ENCODE results near the gene ZC3H7A. TPM values are rescaled to one million over a fixed set of nuclear protein-coding genes. Genes with fewer than 3 reads are reported as not detected.

Gene ZC3H7A
- 10 to 100 TPM; 23.4 to 69.6 (median 40.0) TPM for total RNA-seq
- polyA plus RNA-seq: 10 to 100 TPM; 11.7 to 30.7 (median 19.7) TPM
- long read RNA-seq, donor 1, transcript ZC3H7A-201 (23 exons, 3,825 nt): major isoform, 17 of 39 reads
- long read RNA-seq, donor 1, partial matches to known transcripts: 9 of 39 reads
- long read RNA-seq, donor 1, other reads (novel, unspliced or antisense): 12 of 39 reads
- long read RNA-seq, donor 2, transcript ZC3H7A-201 (23 exons, 3,825 nt): major isoform, 32 of 65 reads
- long read RNA-seq, donor 2, partial matches to known transcripts: 13 of 65 reads
- long read RNA-seq, donor 2, other reads (novel, unspliced or antisense): 19 of 65 reads

DNA sequence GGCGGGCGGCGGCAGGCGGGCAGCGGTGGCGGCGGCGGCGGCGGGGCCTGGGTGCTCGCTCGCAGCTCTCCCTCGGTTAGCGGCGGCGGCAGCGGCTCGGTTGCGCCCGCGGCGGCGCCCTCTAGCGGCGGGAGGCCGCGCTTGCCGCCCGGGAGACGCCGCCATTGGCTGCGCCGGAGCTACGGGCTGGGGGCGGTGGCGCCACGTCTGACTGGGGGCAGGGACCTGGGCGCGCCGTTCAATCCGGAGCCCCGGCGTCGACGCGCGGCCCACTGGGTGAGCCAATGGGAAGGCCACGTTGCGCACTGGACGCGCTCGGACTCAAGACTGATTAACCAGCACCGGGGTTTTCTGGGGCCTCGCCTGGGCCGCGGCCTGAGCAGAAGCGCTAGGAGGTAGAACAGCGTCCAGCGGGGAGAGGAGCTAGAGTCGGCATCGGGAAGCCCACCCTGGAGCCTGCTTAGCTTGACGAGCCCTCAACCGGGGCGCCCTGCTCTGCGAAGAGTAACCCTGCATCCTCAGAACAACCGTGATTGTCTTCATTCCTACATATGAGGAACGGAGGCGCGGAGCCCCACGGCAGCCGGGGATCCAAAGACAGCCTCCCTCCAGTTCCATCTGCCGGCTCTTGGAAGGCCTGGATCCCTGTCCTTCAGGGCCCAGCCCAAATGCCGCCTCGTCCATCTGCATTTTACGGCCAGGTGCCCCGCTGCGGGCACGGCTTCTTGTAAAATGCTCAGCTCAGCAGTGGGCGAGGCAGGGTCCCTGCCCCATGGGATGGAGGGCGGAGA, at the start of gene ZC3H7A:
Gene ZC3H7A (minus strand): TSS at position 93 of the 791 bp plus-strand sequence. CDS start 14,904 bp downstream, outside the sequence.
- no peaks in the 10 kb centered on the region for H3K9me3 ChIP-seq
- H3K27me3 ChIP-seq (ENCODE audit: insufficient read depth in 3 of 3, low read length in 2 of 3): no peaks in the 10 kb centered on the region
- TF ChIP-seq, protein P1, sequence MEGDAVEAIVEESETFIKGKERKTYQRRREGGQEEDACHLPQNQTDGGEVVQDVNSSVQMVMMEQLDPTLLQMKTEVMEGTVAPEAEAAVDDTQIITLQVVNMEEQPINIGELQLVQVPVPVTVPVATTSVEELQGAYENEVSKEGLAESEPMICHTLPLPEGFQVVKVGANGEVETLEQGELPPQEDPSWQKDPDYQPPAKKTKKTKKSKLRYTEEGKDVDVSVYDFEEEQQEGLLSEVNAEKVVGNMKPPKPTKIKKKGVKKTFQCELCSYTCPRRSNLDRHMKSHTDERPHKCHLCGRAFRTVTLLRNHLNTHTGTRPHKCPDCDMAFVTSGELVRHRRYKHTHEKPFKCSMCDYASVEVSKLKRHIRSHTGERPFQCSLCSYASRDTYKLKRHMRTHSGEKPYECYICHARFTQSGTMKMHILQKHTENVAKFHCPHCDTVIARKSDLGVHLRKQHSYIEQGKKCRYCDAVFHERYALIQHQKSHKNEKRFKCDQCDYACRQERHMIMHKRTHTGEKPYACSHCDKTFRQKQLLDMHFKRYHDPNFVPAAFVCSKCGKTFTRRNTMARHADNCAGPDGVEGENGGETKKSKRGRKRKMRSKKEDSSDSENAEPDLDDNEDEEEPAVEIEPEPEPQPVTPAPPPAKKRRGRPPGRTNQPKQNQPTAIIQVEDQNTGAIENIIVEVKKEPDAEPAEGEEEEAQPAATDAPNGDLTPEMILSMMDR (IDR thresholded peaks at IDR 0.05): peak; percentile 95
- H3K27ac ChIP-seq: peak within 1 kb of the TSS; percentile 98
- intact Hi-C loops (cut with DNase I): loop anchor here in 1 of 2 donors (5.0 kb wide), 3 partner anchors 40 to 120 kb away; partner anchors contain the start of gene RSL1D1
- WGBS, 3 donors: 0% methylated on average over 40 to 80 of the region's 80 CpGs
- H3K4me1 ChIP-seq: peaks cover 53% of the 10 kb centered on the region
- DNase-seq: peak; percentile 97 to 99
- peak within 1 kb of the TSS; percentile 99 for H3K4me3 ChIP-seq
- ATAC-seq: peak; percentile 90 to 94 (median 92)
- H3K36me3 ChIP-seq (ENCODE audit: insufficient read depth in 1 of 2, low read depth in 1 of 2): peaks cover 0 to 14% of the 10 kb centered on the region in 2 donors

GRCh38 chr16:11844499-11844898, 47.4 kb upstream of the ZC3H7A start:
- 80 to 91% (median 85%) methylated on average over 4 of the region's 4 CpGs for WGBS, 3 donors
- Histone ChIP-seq H3K27me3 (ENCODE audit: insufficient read depth in 3 of 3, low read length in 2 of 3) (no peaks in the 10 kb centered on the region), H3K36me3 (ENCODE audit: insufficient read depth in 1 of 2, low read depth in 1 of 2) (peaks cover 23 to 100% of the 10 kb centered on the region in 2 donors), H3K27ac (no peak overlapping the region), H3K4me1 (peaks cover 7% of the 10 kb centered on the region), H3K4me3 (no peak overlapping the region), H3K9me3 (no peaks in the 10 kb centered on the region)
- ATAC-seq (no peak), DNase-seq (no peak)
- intact Hi-C loops (cut with DNase I): loop anchor here in 1 of 2 donors (10.0 kb wide), 1 partner anchor 80 kb away; no protein-coding TSS in a partner anchor
- TF ChIP-seq, protein P1 (IDR thresholded peaks at IDR 0.05): no peak

GRCh38 chr16:11843861-11844260, 46.8 kb upstream of the ZC3H7A start:
- intact Hi-C loops (cut with DNase I): loop anchor here in 1 of 2 donors (10.0 kb wide), 1 partner anchor 79 kb away; no protein-coding TSS in a partner anchor
- no peak overlapping the region for H3K27ac ChIP-seq
- H3K27me3 ChIP-seq (ENCODE audit: insufficient read depth in 3 of 3, low read length in 2 of 3): no peaks in the 10 kb centered on the region
- WGBS, 3 donors: 62 to 87% (median 62%) methylated on average over 5 of the region's 5 CpGs
- H3K4me1 ChIP-seq: peaks cover under 1% of the 10 kb centered on the region
- TF ChIP-seq, protein P1 (IDR thresholded peaks at IDR 0.05): no peak
- H3K36me3 ChIP-seq (ENCODE audit: insufficient read depth in 1 of 2, low read depth in 1 of 2): peaks cover 23 to 100% of the 10 kb centered on the region in 2 donors
- ATAC-seq (no peak), DNase-seq (no peak)
- no peaks in the 10 kb centered on the region for H3K9me3 ChIP-seq
- H3K4me3 ChIP-seq: no peak overlapping the region

DNA sequence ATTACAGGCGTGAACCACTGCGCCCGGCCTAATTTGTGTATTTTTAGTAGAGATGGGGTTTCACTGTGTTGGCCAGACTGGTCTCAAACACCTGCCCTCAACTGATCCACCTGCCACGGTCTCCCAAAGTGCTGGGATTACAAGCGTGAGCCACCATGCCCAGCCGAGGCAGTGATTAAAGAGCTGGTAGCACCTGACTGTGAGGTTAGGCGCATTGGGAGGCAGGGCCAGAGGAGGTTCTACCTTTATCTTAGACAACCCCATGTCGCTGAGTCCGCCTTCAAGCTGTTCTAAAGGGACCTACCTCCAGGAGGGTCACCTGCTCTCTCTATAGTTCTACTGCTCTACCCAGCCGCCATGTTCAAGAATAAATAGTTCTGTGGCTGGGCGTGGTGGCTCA, 46.1 kb upstream of the ZC3H7A start:
- H3K36me3 ChIP-seq (ENCODE audit: insufficient read depth in 1 of 2, low read depth in 1 of 2): peaks cover 23 to 100% of the 10 kb centered on the region in 2 donors
- H3K4me3 ChIP-seq: no peak overlapping the region
- DNase-seq: no peak
- H3K9me3 ChIP-seq: no peaks in the 10 kb centered on the region
- intact Hi-C loops (cut with DNase I): loop anchor here in 1 of 2 donors (10.0 kb wide), 1 partner anchor 78 kb away; no protein-coding TSS in a partner anchor
- WGBS, 3 donors: 81 to 91% (median 87%) methylated on average over 11 of the region's 11 CpGs
- TF ChIP-seq, protein P1 (IDR thresholded peaks at IDR 0.05): no peak
- no peaks in the 10 kb centered on the region for H3K27me3 ChIP-seq (ENCODE audit: insufficient read depth in 3 of 3, low read length in 2 of 3)
- no peak overlapping the region for H3K27ac ChIP-seq
- ATAC-seq: peak in 1 of 4 donors; percentile 25
- no peaks in the 10 kb centered on the region for H3K4me1 ChIP-seq
